PC-9 (cell line): ENCODE data around the gene HTR3B.

Experiments
- EZH2 ChIP-seq: fragments of 200-600 bp; sonication (generic); IDR thresholded peaks from 2 replicates; pipeline ENCODE4 v1.8.0; 2017; ENCODE audit warnings: antibody characterized with exemption, low read depth
- TF ChIP-seq, protein P1 (sequence below): fragments of 200-600 bp; sonication (generic); conservative IDR thresholded peaks from 2 replicates; pipeline ENCODE4 v1.6.1; 2017; ENCODE audit warnings: mixed run types, antibody characterized with exemption, mild to moderate bottlenecking, moderate library complexity

DNA sequence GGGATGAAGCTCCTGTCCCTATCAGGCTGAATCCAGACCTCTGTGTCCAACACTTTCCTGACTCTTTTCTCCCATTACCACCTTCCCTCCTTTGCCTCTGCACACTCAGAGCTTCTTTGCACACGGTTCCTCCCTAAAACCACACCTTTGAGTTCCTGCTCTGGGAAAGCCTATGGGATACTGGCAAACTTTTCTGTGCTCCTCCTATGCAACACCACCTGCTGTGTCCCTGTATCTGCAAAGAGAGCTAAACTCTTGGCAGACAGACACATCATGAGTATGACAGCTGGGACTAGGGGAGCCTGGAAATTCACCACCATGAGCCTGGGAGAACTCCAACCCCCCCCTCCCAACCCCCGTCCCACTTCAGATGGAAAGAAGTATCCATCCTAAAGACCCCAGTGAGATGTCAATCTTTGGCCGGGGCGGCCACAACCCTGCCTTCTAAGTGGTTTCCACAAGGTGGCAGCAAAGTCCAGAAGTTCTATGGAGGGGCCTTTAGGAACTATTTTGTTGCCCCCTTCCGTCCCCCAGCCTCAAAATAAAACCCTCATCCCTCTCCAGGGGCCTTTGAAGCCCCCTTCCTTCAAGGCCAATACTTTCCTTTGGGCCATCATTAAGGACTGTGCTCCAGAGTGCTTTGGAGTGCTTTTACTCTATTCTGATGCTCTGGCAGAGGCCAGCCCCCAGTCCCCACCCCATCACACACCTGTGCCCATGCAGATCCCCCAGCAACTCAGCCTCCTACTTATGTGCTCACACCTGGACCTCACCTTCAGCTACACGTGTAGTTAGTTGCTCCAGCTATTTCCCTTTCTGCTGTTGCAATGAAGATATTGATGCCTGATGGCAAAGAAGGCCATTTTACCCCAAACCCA lies 89.7 kb downstream of the HTR3B start:
- TF ChIP-seq, protein P1, sequence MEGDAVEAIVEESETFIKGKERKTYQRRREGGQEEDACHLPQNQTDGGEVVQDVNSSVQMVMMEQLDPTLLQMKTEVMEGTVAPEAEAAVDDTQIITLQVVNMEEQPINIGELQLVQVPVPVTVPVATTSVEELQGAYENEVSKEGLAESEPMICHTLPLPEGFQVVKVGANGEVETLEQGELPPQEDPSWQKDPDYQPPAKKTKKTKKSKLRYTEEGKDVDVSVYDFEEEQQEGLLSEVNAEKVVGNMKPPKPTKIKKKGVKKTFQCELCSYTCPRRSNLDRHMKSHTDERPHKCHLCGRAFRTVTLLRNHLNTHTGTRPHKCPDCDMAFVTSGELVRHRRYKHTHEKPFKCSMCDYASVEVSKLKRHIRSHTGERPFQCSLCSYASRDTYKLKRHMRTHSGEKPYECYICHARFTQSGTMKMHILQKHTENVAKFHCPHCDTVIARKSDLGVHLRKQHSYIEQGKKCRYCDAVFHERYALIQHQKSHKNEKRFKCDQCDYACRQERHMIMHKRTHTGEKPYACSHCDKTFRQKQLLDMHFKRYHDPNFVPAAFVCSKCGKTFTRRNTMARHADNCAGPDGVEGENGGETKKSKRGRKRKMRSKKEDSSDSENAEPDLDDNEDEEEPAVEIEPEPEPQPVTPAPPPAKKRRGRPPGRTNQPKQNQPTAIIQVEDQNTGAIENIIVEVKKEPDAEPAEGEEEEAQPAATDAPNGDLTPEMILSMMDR: peak; percentile 86
- no peak for TF ChIP-seq EZH2
